Muscle layer of colon (tissue), 2 donors: ENCODE results near the gene CYP2S1.

Experiments used
- H3K27ac ChIP-seq: one replicate; pipeline ENCODE4 v1.7.0; 2013; ENCODE audit warnings: low read depth, mild to moderate bottlenecking, low read length, moderate library complexity
- H3K27me3 ChIP-seq, 2 donors: one replicate each; pipeline ENCODE4 v1.7.0; 2013; ENCODE audit warnings: low read length in 2 of 2, mild to moderate bottlenecking in 2 of 2; ENCODE audit not compliant: insufficient read depth in 2 of 2, control insufficient read depth in 1 of 2
- H3K36me3 ChIP-seq: one replicate; pipeline ENCODE4 v1.7.0; 2013; ENCODE audit warnings: mild to moderate bottlenecking, low read length; ENCODE audit not compliant: insufficient read depth
- H3K4me1 ChIP-seq: one replicate; pipeline ENCODE4 v1.7.0; 2013; ENCODE audit warnings: mild to moderate bottlenecking, low read length; ENCODE audit not compliant: insufficient read depth
- H3K4me3 ChIP-seq, 2 donors: one replicate each; pipeline ENCODE4 v1.7.0; 2013; ENCODE audit warnings: low read length in 2 of 2, low read depth in 1 of 2, mild to moderate bottlenecking in 1 of 2, moderate library complexity in 1 of 2
- H3K9ac ChIP-seq: one replicate; pipeline ENCODE4 v1.7.0; 2013; ENCODE audit warnings: low read length
- H3K9me3 ChIP-seq: one replicate; pipeline ENCODE4 v1.7.0; 2013; ENCODE audit warnings: mild to moderate bottlenecking, low read length
- donor health status: abdominal sarcoma.
- donor health status: Adenocarcinoma of cecum.

The CYP2S1 gene

DNA sequence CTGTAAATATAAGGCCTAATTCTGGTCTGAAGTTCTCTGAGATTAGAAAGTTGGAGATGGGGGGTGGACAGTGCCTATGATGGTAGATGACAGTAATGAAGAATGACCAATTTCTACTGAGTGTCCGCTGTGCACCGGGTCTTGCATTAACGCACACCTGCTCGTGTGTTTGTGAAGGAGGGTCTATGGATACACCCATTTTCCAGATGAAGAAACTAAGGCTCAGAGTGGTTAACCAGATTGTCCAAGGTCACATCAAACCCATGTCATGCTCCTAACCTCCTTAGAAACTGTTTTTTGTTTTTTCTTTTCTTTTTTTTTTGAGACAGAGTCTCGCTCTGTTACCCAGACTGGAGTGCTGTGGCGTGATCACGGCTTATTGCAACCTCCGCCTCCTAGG, 39.7 kb downstream of the CYP2S1 start:
- H3K9ac ChIP-seq, result no peak overlapping the region
- peaks cover 62% of the 10 kb centered on the region for H3K36me3 ChIP-seq
- H3K9me3 ChIP-seq, result no peaks in the 10 kb centered on the region
- no peaks in the 10 kb centered on the region for H3K27me3 ChIP-seq
- H3K27ac ChIP-seq, result no peak overlapping the region
- H3K4me3 ChIP-seq, result no peak overlapping the region
- no peaks in the 10 kb centered on the region for H3K4me1 ChIP-seq

DNA sequence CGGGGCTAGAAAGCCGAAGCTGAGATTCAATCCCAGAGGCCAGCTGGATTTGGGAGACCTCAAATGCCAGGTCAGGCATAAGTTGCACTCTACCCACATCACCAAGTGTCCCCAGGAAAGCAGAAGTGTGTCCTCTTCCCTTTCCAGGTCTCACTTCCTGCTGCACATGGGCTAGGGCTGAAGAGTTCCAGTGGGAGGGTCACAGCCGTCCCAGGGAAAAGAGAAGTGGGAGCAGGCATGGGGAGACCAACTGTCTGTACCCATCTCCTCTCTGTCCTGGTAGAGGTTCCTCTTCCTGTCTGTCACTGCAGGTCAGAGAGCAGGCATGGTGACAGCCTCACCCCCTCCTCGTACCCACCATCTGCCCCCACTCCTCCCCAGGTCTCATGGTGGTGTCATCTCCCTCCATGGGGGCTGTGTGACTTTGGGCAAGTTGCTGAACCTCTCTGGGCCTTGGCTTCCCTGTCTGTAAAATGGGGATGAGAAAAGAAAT, 40.8 kb downstream of the CYP2S1 start:
- H3K4me1 ChIP-seq, result no peaks in the 10 kb centered on the region
- H3K9ac ChIP-seq, result no peak overlapping the region
- peaks cover 73% of the 10 kb centered on the region for H3K36me3 ChIP-seq
- no peak overlapping the region for H3K27ac ChIP-seq
- H3K9me3 ChIP-seq, result no peaks in the 10 kb centered on the region
- no peak overlapping the region for H3K4me3 ChIP-seq
- H3K27me3 ChIP-seq, result no peaks in the 10 kb centered on the region

DNA sequence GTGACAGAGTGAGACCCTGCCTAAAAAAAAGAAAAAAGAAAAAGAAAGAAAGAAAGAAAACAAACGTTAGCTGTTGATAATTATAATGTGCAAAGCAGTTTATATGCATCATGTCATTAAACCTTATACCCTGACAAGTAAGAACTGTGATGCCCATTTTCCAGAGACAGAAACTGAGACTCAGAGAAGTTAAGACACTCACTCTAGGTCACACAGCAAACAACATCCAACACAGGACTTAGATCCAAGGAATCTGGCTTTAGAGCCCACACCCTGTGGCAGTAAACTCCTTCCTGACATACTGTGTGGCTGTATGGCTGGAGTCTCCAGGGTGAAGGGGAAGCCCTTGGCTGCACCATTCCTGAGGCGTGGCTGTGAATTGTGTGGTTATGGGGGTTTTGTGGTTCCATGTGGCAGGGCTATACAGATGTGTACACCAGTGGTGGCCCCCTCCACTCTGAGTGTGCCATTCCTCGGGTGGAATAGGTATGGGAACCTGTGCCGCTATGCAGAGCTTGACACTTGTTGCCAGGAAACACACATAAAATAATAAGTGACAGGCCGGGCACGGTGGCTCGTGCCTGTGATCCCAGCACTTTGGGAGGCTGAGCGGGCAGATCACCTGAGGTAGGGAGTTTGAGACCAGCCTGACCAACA, 41.6 kb downstream of the CYP2S1 start:
- H3K36me3 ChIP-seq, result peaks cover 82% of the 10 kb centered on the region
- no peaks in the 10 kb centered on the region for H3K4me1 ChIP-seq
- H3K27ac ChIP-seq, result no peak overlapping the region

DNA sequence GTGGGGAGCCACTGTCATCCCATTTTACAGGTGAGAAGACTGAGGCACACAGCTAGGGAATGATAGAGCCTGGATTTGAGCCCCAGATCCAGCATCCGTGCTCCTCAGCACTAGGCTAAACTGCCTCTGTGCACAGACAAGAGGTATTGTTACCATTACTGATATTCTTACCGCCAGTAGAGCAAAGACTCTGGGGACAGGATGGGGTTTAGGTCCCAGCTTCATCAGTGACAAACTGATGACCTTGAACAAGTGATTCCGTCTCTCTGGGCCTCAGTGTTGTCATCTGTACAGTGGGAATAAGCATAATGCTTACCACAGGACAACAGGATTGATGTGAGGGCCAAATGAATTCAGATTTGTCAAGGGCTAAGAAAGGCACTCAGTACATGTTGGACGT, 42.5 kb downstream of the CYP2S1 start:
- Histone ChIP-seq H3K9me3 (no peaks in the 10 kb centered on the region), H3K27ac (no peak overlapping the region), H3K4me3 (no peak overlapping the region), H3K36me3 (peaks cover 88% of the 10 kb centered on the region), H3K4me1 (no peaks in the 10 kb centered on the region), H3K9ac (no peak overlapping the region), H3K27me3 (no peaks in the 10 kb centered on the region)

More for the DNA sequence above, 41.6 kb downstream of the CYP2S1 start:
- Histone ChIP-seq H3K9ac (no peak overlapping the region), H3K9me3 (no peaks in the 10 kb centered on the region), H3K27me3 (no peaks in the 10 kb centered on the region), H3K4me3 (no peak overlapping the region)

DNA sequence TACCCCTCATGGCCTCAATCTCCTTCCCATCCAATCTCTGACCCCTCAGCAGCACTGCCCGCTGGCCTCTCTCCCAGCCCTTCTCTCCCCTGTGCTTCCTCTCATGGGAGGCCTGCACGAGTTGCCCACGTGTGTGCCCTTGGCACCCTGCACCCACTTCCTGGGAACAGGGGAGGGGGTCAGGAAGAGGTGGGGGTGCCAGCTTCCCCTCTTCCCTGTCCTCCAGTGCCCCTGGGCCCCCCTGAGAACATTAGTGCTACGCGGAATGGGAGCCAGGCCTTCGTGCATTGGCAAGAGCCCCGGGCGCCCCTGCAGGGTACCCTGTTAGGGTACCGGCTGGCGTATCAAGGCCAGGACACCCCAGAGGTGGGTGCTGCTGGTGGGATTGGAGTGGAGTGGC, 45.2 kb downstream of the CYP2S1 start:
- H3K36me3 ChIP-seq, result peaks cover 88% of the 10 kb centered on the region
- no peaks in the 10 kb centered on the region for H3K4me1 ChIP-seq
- H3K9me3 ChIP-seq, result no peaks in the 10 kb centered on the region
- H3K4me3 ChIP-seq, result no peak overlapping the region
- no peak overlapping the region for H3K27ac ChIP-seq
- H3K9ac ChIP-seq, result no peak overlapping the region
- H3K27me3 ChIP-seq, result no peaks in the 10 kb centered on the region

DNA sequence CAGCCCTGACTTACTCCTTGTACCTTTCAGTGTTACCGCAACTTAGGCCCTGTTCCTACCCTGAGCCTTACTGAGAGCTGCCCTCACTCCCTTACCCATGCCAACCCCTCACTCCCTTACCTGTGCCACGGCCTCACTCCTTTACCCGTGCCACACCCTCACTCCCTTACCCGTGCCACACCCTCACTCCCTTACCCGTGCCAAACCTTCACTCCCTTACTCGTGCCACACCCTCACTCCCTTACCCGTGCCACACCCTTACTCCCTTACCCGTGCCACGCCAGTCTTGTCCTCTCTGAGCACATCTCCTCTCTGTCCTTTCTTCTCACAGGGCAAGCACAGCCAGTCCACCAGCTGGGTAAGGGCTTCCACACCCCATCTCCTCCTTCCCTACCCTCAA, 46.3 kb downstream of the CYP2S1 start:
- Histone ChIP-seq H3K27me3 (no peaks in the 10 kb centered on the region), H3K9ac (no peak overlapping the region), H3K9me3 (no peaks in the 10 kb centered on the region), H3K4me3 (no peak overlapping the region), H3K36me3 (peaks cover 81% of the 10 kb centered on the region), H3K27ac (no peak overlapping the region), H3K4me1 (no peaks in the 10 kb centered on the region)

DNA sequence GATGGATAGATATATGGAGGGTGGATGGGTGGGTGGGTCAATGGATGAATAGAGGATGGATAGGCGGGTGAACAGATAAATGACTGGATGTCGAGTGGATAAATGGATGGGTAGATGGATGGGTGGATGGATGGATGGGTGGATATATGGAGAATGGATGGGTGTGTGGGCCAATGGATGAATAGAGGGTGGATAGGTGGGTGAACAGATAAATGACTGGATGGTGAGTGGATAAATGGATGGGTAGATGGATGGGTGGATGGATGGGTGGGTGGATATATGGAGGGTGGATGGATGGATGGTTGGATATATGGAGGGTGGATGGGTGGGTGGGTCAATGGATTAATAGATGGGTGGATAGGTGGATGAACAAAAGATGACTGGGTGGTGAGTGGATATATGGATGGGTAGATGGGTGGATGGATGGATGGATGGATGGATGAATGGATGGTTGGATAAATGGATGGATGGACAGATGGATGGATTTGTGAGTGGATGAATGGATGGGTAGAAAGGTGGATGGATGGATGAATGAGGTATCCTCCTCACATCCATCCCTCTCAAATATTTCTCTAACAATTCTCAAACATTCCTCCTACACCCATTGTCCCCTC, 47.0 kb downstream of the CYP2S1 start:
- H3K36me3 ChIP-seq, result peaks cover 82% of the 10 kb centered on the region
- H3K9me3 ChIP-seq, result no peaks in the 10 kb centered on the region
- no peak overlapping the region for H3K9ac ChIP-seq
- no peak overlapping the region for H3K27ac ChIP-seq
- H3K4me1 ChIP-seq, result no peaks in the 10 kb centered on the region
- H3K4me3 ChIP-seq, result no peak overlapping the region
- no peaks in the 10 kb centered on the region for H3K27me3 ChIP-seq

DNA sequence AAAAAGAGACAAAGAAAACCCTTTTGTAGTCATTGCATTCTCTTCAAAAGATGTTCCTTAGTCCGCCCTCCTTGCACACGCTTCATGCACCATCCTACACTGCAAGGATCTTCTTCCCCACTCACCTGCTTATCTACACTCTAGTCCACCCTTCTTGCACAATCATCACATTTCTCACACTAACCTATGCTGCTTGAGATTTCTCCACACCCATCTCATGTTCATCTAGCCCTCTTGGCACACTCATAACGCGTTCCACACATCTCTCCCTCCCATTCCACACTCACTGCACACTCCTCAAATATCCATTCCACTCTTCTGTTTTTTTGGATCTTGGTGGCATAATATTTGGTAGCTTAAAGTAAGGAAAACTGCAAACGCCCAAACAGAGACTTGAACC, 48.8 kb downstream of the CYP2S1 start:
- no peaks in the 10 kb centered on the region for H3K9me3 ChIP-seq
- no peaks in the 10 kb centered on the region for H3K4me1 ChIP-seq
- no peak overlapping the region for H3K27ac ChIP-seq
- no peak overlapping the region for H3K9ac ChIP-seq
- H3K27me3 ChIP-seq, result no peaks in the 10 kb centered on the region
- H3K4me3 ChIP-seq, result no peak overlapping the region
- H3K36me3 ChIP-seq, result peaks cover 81% of the 10 kb centered on the region

DNA sequence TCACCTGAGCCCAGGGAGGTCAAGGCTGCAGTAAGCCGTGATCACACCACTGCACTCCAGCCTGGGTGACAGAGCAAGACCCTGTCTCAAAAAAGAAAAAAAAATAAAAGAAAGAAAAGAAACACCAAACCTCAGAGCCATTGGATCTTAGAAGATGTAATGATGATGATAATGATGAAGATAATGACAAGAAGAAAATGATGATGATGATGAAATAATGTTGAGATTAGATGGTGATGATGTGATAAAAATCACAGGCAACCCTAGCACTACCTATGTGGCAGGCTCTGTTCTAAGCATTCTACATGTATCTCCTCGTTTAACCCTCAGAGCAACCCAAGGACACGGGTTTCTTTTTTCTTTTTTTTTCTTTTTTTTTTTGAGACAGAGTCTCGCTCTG, 51.1 kb downstream of the CYP2S1 start:
- Histone ChIP-seq H3K27me3 (no peaks in the 10 kb centered on the region), H3K36me3 (peaks cover 72% of the 10 kb centered on the region)

DNA sequence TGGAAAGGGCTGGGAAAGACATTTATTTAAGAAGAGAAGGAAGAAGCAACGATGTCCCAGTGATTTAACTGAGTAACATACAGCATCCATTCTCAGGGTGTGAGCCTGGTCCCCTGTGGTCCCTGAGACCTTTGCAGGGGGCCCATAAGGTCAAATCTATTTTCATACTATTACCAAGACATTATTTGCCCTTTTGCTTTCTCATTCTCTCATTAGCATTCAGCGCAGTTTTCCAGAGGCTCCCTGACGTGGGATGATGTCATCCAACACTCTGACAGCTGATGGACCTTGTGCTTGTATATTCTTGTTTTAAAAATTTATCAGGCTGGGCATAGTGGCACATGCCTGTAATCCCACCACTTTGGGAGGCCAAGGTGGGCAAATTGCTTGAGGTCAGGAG, 52.8 kb downstream of the CYP2S1 start:
- Histone ChIP-seq H3K27ac (no peak overlapping the region), H3K27me3 (no peaks in the 10 kb centered on the region), H3K36me3 (peaks cover 71% of the 10 kb centered on the region), H3K9ac (no peak overlapping the region), H3K9me3 (no peaks in the 10 kb centered on the region), H3K4me1 (no peaks in the 10 kb centered on the region), H3K4me3 (no peak overlapping the region)

More for the DNA sequence above, 51.1 kb downstream of the CYP2S1 start:
- no peaks in the 10 kb centered on the region for H3K9me3 ChIP-seq
- no peak overlapping the region for H3K27ac ChIP-seq
- no peak overlapping the region for H3K4me3 ChIP-seq
- no peak overlapping the region for H3K9ac ChIP-seq
- no peaks in the 10 kb centered on the region for H3K4me1 ChIP-seq

DNA sequence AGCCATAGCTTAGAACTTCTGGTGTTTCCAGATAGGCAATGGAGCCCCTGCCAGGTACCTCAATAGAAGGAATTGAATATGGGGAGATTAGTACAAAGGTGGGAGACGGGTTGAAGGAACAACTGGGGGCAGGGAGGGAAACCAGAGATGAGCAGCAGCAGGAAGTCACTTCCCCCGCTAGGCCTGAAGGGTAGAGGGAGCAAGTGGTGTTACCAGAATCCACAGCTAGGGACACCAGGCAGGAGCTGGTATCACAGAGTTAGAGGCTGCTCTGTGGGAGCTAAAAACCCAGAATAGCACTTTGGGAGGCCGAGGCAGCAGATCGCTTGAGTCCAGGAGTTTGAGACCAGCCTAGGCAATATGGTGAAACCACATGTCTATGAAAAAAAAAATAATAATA, 55.9 kb downstream of the CYP2S1 start:
- Histone ChIP-seq H3K4me3 (no peak overlapping the region), H3K27me3 (no peaks in the 10 kb centered on the region), H3K4me1 (no peaks in the 10 kb centered on the region), H3K9me3 (no peaks in the 10 kb centered on the region), H3K36me3 (peaks cover 68% of the 10 kb centered on the region), H3K27ac (no peak overlapping the region), H3K9ac (no peak overlapping the region)
